H1 (cell line): Measurements from ENCODE around the gene PRKAG1. TPM values are rescaled to one million over a fixed set of nuclear protein-coding genes. Genes with fewer than 3 reads are reported as not detected.

Experiments used
- CTCF ChIA-PET: fragments of 300-600 bp; sonication (Branson Sonifier 250); formaldehyde crosslinking; loops from one replicate; lab custom pipeline; 2021; ENCODE audit not compliant: partially characterized antibody; lab: Charles Lee
- POLR2A ChIA-PET: fragments of 300-600 bp; sonication (Branson Sonifier 250); formaldehyde crosslinking; loops from one replicate; lab custom pipeline; 2021; ENCODE audit warnings: inconsistent platforms; ENCODE audit not compliant: partially characterized antibody; lab: Charles Lee
- DNase-seq, 2 experiments: peaks; one replicate each; pipeline versions ENCODE4 v3.0.0 to v3.0.0-alpha.2; 2010 to 2022; ENCODE audit warnings: low spot score in 2 of 2, low read depth in 1 of 2, mixed read lengths in 1 of 2
- FAIRE-seq: peaks from 2 replicates; lab custom pipeline; 2011; peaks lifted over from hg19 to GRCh38; lab: Jason Lieb, UNC
- H2AFZ ChIP-seq: 2 replicates; pipeline ENCODE4 v1.8.1; 2012; ENCODE audit warnings: low read length, inconsistent platforms
- H2AK5ac ChIP-seq: 2 replicates; pipeline ENCODE4 v1.6.1; 2013; ENCODE audit warnings: low read depth, low read length
- H2BK120ac ChIP-seq: replicated peaks from 2 replicates; pipeline ENCODE3; 2013; ENCODE audit warnings: low read depth, low read length, inconsistent platforms
- H2BK12ac ChIP-seq: 2 replicates; pipeline ENCODE4 v1.6.1; 2013; ENCODE audit warnings: low read depth, low read length
- H2BK15ac ChIP-seq: 2 replicates; pipeline ENCODE4 v1.6.1; 2013; ENCODE audit warnings: low read length
- H2BK20ac ChIP-seq: 2 replicates; pipeline ENCODE4 v1.6.1; 2013; ENCODE audit warnings: low read length
- H2BK5ac ChIP-seq: 2 replicates; pipeline ENCODE4 v1.6.1; 2013; ENCODE audit warnings: low read depth, low read length
- H3K14ac ChIP-seq: 2 replicates; pipeline ENCODE4 v1.6.1; 2013; ENCODE audit warnings: inconsistent platforms; ENCODE audit not compliant: insufficient read length
- H3K18ac ChIP-seq: 2 replicates; pipeline ENCODE4 v1.6.1; 2013; ENCODE audit warnings: low read length; ENCODE audit errors: extremely low read depth
- H3K23ac ChIP-seq: 2 replicates; pipeline ENCODE4 v1.6.1; 2013; ENCODE audit warnings: inconsistent platforms; ENCODE audit not compliant: insufficient read length
- H3K23me2 ChIP-seq: 2 replicates; pipeline ENCODE4 v1.6.1; 2013; ENCODE audit warnings: low read depth, low read length
- H3K27ac ChIP-seq: 2 replicates; pipeline ENCODE4 v1.6.1; 2011; ENCODE audit warnings: low read depth, low read length, inconsistent platforms
- H3K27me3 ChIP-seq, 4 experiments: replicated peaks in 1 of 4; 1 replicate in 1 of 4; 2 replicates in 3 of 4; pipeline versions ENCODE4 v1.6.1 to v1.8.1; 2011 to 2013; ENCODE audit warnings: low read length in 3 of 4, mild to moderate bottlenecking in 3 of 4, inconsistent platforms in 2 of 4, mixed read lengths in 2 of 4, moderate library complexity in 1 of 4; ENCODE audit not compliant: control insufficient read depth in 3 of 4, insufficient read depth in 3 of 4; ENCODE audit errors: extremely low read depth in 1 of 4
- H3K36me3 ChIP-seq, 4 experiments: 2 replicates each; pipeline versions ENCODE4 v1.6.1 to v1.8.1; 2011 to 2013; ENCODE audit warnings: mild to moderate bottlenecking in 4 of 4, low read length in 3 of 4, moderate library complexity in 2 of 4, control low read depth in 1 of 4, inconsistent platforms in 1 of 4; ENCODE audit not compliant: insufficient read depth in 4 of 4, control insufficient read depth in 2 of 4
- H3K4ac ChIP-seq: replicated peaks from 2 replicates; pipeline ENCODE3; 2013; ENCODE audit warnings: low read length, low read depth, mixed read lengths, inconsistent platforms; ENCODE audit not compliant: insufficient read length
- H3K4me1 ChIP-seq, 4 experiments: replicated peaks in 1 of 4; 1 replicate in 1 of 4; 2 replicates in 3 of 4; pipeline versions ENCODE4 v1.6.1 to v1.8.1; 2011 to 2013; ENCODE audit warnings: low read length in 3 of 4, inconsistent platforms in 2 of 4, mixed read lengths in 1 of 4; ENCODE audit not compliant: insufficient read depth in 4 of 4, control insufficient read depth in 3 of 4
- H3K4me2 ChIP-seq, 2 experiments: 2 replicates each; pipeline versions ENCODE4 v1.6.1 to v1.8.1; 2011 to 2013; ENCODE audit warnings: low read depth in 2 of 2, low read length in 2 of 2, control low read depth in 1 of 2, inconsistent platforms in 1 of 2, mild to moderate bottlenecking in 1 of 2; ENCODE audit not compliant: insufficient read depth in 1 of 2
- H3K4me3 ChIP-seq, 4 experiments: fragments of 200-600, 300-600 bp in 1 of 4; sonication (generic), shearing (Covaris generic), sonication (Bioruptor Twin) in 1 of 4; 2 replicates each; pipeline versions ENCODE4 v1.5.1 to v1.8.1; 2011 to 2016; ENCODE audit warnings: low read length in 4 of 4, low read depth in 3 of 4, control low read depth in 2 of 4, inconsistent platforms in 2 of 4, mild to moderate bottlenecking in 2 of 4, mixed read lengths in 1 of 4, moderate library complexity in 1 of 4; ENCODE audit not compliant: insufficient read depth in 2 of 4; ENCODE audit errors: extremely low read depth in 1 of 4
- H3K56ac ChIP-seq: replicated peaks from 2 replicates; pipeline ENCODE3; 2013; ENCODE audit warnings: low read depth, mild to moderate bottlenecking, mixed read lengths, low read length, inconsistent platforms; ENCODE audit not compliant: insufficient read length
- H3K79me1 ChIP-seq: 2 replicates; pipeline ENCODE4 v1.6.1; 2013; ENCODE audit warnings: low read depth, low read length, control low read depth
- H3K79me2 ChIP-seq, 2 experiments: 2 replicates each; pipeline versions ENCODE4 v1.6.1 to v1.8.1; 2012 to 2013; ENCODE audit warnings: low read length in 2 of 2, mild to moderate bottlenecking in 2 of 2, inconsistent platforms in 1 of 2; ENCODE audit not compliant: insufficient read depth in 2 of 2, control insufficient read depth in 1 of 2
- H3K9ac ChIP-seq, 4 experiments: replicated peaks in 1 of 4; 1 replicate in 1 of 4; 2 replicates in 3 of 4; pipeline versions ENCODE4 v1.6.1 to v1.8.1; 2011 to 2013; ENCODE audit warnings: low read depth in 3 of 4, low read length in 3 of 4, control low read depth in 2 of 4, mild to moderate bottlenecking in 2 of 4, moderate library complexity in 2 of 4, inconsistent platforms in 1 of 4; ENCODE audit errors: extremely low read depth in 1 of 4
- H3K9me3 ChIP-seq, 2 experiments: 2 replicates each; pipeline versions ENCODE4 v1.6.1 to v1.8.1; 2012 to 2013; ENCODE audit warnings: mild to moderate bottlenecking in 2 of 2, moderate library complexity in 2 of 2, control low read depth in 1 of 2, inconsistent platforms in 1 of 2, low read depth in 1 of 2, low read length in 1 of 2, mixed read lengths in 1 of 2; ENCODE audit not compliant: insufficient read depth in 2 of 2
- H4K20me1 ChIP-seq, 2 experiments: replicated peaks in 1 of 2; 2 replicates each; pipeline versions ENCODE3 to v1.8.1; 2011 to 2013; ENCODE audit warnings: inconsistent platforms in 2 of 2, low read length in 2 of 2, mild to moderate bottlenecking in 1 of 2; ENCODE audit not compliant: insufficient read depth in 2 of 2, control insufficient read depth in 1 of 2
- H4K5ac ChIP-seq: 2 replicates; pipeline ENCODE4 v1.6.1; 2013; ENCODE audit warnings: low read length, low read depth, mixed read lengths, inconsistent platforms; ENCODE audit not compliant: insufficient read length
- H4K8ac ChIP-seq: 2 replicates; pipeline ENCODE4 v1.8.0; 2013; ENCODE audit warnings: mild to moderate bottlenecking, moderate library complexity, low read length, inconsistent platforms; ENCODE audit not compliant: insufficient read depth; ENCODE audit errors: extremely low read depth
- H4K91ac ChIP-seq: replicated peaks from 2 replicates; pipeline ENCODE3; 2013; ENCODE audit warnings: low read length, mixed read lengths, inconsistent platforms; ENCODE audit not compliant: insufficient read length
- CREB1 ChIP-seq: IDR thresholded peaks from 2 replicates; pipeline ENCODE4 v1.6.1; 2012; ENCODE audit warnings: inconsistent platforms
- CTCF ChIP-seq, 3 experiments: IDR thresholded peaks; 1 replicate in 2 of 3; 2 replicates in 1 of 3; pipeline versions ENCODE4 v1.5.1 to v1.6.1; 2011; ENCODE audit warnings: low read length in 3 of 3, mild to moderate bottlenecking in 3 of 3, inconsistent platforms in 2 of 3, low read depth in 1 of 3, moderate library complexity in 1 of 3; ENCODE audit not compliant: insufficient read depth in 1 of 3; ENCODE audit errors: control extremely low read depth in 1 of 3
- SAP30 ChIP-seq: fragments of 300-600 bp; sonication (generic); IDR thresholded peaks from 2 replicates; pipeline ENCODE4 v1.7.1; 2012; ENCODE audit warnings: low read length, moderate library complexity, mild to moderate bottlenecking, inconsistent platforms; ENCODE audit not compliant: insufficient read depth, insufficient replicate concordance
- SIX5 ChIP-seq: IDR thresholded peaks from 2 replicates; pipeline ENCODE4 v1.6.1; 2011; ENCODE audit warnings: mild to moderate bottlenecking, low read depth, low read length
- SUZ12 ChIP-seq: fragments of 200-600 bp; sonication (generic); IDR thresholded peaks from 2 replicates; pipeline ENCODE4 v1.6.1; 2012; ENCODE audit warnings: mild to moderate bottlenecking, inconsistent platforms, low read length, moderate library complexity, mixed read lengths
- TAF7 ChIP-seq: optimal IDR thresholded peaks from 2 replicates; pipeline ENCODE3; 2011; ENCODE audit warnings: low read depth, mild to moderate bottlenecking, inconsistent platforms, low read length, moderate library complexity, borderline replicate concordance
- WGBS, 2 experiments: shearing (Covaris generic) in 1 of 2; methylation state at CpG; one replicate each; pipeline versions ENCODE4 v1.1.6 to v1.1.7; 2013 to 2015; ENCODE audit warnings: low lambda C conversion rate in 2 of 2, mixed read lengths in 2 of 2, inconsistent platforms in 1 of 2, low coverage in 1 of 2, missing lambda C conversion rate in 1 of 2; ENCODE audit not compliant: insufficient replicate concordance in 2 of 2, insufficient coverage in 1 of 2, insufficient read length in 1 of 2; ENCODE audit errors: extremely low coverage in 1 of 2, missing lambda C conversion rate in 1 of 2; 5-methylcytosine and 5-hydroxymethylcytosine counted together
- polyA plus RNA-seq, 7 experiments: library from polyadenylated mRNA; depleted of rRNA in 3 of 7; stranded (reverse) in 5 of 7; unstranded in 2 of 7; fragments of >200 nt in 5 of 7; fragments of 200-250 nt in 2 of 7; gene quantifications; 1 replicate in 5 of 7; 2 replicates in 1 of 7; 4 replicates in 1 of 7; pipeline versions ENCODE4 v1.2.1 to v1.2.3, GENCODE V29; 2011 to 2013; ENCODE audit warnings: missing spikeins in 2 of 7, mixed read lengths in 2 of 7
- total RNA-seq: library from RNA; stranded (reverse); fragmentation: NEBNext Ultra II Directional; extraction: Animal tissue kit (Norgen Biotek cat#: 25700); gene quantifications from 2 replicates; pipeline ENCODE4 v1.2.1, GENCODE V29; 2021
- TF ChIP-seq, protein P1 (sequence below): IDR thresholded peaks from 2 replicates; pipeline ENCODE4 v1.6.1; 2012; ENCODE audit warnings: low read length, inconsistent platforms

The PRKAG1 gene
- total and polyA plus RNA-seq, 2 of the 8 experiments (the other 6 are each of a cell fraction or from before 2014, with no cell fraction given), result 38.6 to 57.5 TPM

DNA sequence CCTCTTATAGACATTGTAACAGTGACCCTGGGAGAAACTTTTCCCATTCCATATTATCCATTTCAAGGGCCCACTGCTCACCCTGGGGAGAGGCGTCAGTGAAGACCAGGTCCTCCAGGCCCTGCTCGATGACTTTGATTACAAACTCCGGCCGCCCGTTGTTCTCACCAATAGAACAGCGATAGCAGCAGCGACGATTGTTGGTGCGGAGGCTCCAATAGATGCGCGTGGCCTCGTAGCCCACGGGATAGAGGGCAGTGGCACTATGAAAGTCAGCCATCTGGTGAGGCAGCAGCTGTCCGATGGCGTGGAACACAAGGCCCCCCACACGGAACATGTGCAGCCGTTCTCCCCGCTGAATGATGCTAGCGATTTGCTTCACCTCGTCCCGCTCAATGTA is 7.5 kb upstream of the PRKAG1 start:
- DNase-seq (no peak), FAIRE-seq (no peak)
- Histone ChIP-seq H2AFZ (no peak overlapping the region), H2AK5ac (no peak overlapping the region), H4K8ac (no peak overlapping the region), H3K14ac (no peak overlapping the region), H2BK5ac (no peak overlapping the region), H3K4ac (no peak overlapping the region), H3K79me1 (no peaks in the 10 kb centered on the region; the same call in 1 of the 2 replicates), H2BK12ac (no peak overlapping the region), H2BK15ac (no peak overlapping the region), H3K56ac (no peak overlapping the region), H2BK20ac (no peak overlapping the region), H3K27me3 (no peaks in the 10 kb centered on the region), H3K9me3 (no peaks in the 10 kb centered on the region), H4K20me1 (peaks cover 6 to 8% of the 10 kb centered on the region in 2 experiments), H3K23ac (no peak overlapping the region), H3K4me1 (no peaks in the 10 kb centered on the region), H2BK120ac (no peak overlapping the region), H3K18ac (no peak overlapping the region), H3K23me2 (no peaks in the 10 kb centered on the region), H3K27ac (no peak overlapping the region), H4K91ac (no peak overlapping the region), H4K5ac (no peak overlapping the region), H3K79me2 (no peaks in the 10 kb centered on the region), H3K4me2 (no peak overlapping the region), H3K36me3 (peaks cover 35 to 83% (median 70%) of the 10 kb centered on the region in 4 experiments; a peak in 7 of 8 replicates), H3K9ac (no peak overlapping the region), H3K4me3 (no peak overlapping the region)
- 94% methylated on average over 21 of the region's 21 CpGs; no CpG with 5 or more reads in 1 of the 2 experiments for WGBS, 2 experiments
- CTCF ChIA-PET, result interaction anchor here (0.9 to 4.9 kb wide), 2 partner anchors 11 to 18 kb away, joined by 3 to 43 read pairs; no protein-coding TSS in a partner anchor
- POLR2A ChIA-PET, result interaction anchor here (0.6 to 22.2 kb wide), 2 partner anchors 15 to 97 kb away, joined by 3 to 339 read pairs; no protein-coding TSS in a partner anchor
- TF ChIP-seq SUZ12 (no peak), SIX5 (no peak), SAP30 (no peak), CREB1 (no peak), TAF7 (no peak), CTCF (IDR thresholded peaks at IDR 0.05; ENCODE audit: control extremely low read depth in 1 of 3, insufficient read depth in 1 of 3, low read depth in 1 of 3, low read length in 3 of 3) (no peak)
- TF ChIP-seq, protein P1, sequence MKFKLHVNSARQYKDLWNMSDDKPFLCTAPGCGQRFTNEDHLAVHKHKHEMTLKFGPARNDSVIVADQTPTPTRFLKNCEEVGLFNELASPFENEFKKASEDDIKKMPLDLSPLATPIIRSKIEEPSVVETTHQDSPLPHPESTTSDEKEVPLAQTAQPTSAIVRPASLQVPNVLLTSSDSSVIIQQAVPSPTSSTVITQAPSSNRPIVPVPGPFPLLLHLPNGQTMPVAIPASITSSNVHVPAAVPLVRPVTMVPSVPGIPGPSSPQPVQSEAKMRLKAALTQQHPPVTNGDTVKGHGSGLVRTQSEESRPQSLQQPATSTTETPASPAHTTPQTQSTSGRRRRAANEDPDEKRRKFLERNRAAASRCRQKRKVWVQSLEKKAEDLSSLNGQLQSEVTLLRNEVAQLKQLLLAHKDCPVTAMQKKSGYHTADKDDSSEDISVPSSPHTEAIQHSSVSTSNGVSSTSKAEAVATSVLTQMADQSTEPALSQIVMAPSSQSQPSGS, result no peak
